Peyer's patch (tissue), 4 donors: ENCODE data around the gene ZNF618. TPM values are rescaled to one million over a fixed set of nuclear protein-coding genes. Genes with fewer than 3 reads are reported as not detected.

Source experiments
- DNase-seq, 3 donors: peaks; one replicate each; pipeline ENCODE4 v3.0.0-alpha.2; 2017 to 2019
- H3K27ac ChIP-seq, 4 donors: fragments of 200-600 bp; sonication (generic); one replicate each; pipeline ENCODE4 v1.5.1; 2016 to 2019
- H3K27me3 ChIP-seq, 2 donors: fragments of 200-600 bp; sonication (generic); one replicate each; pipeline ENCODE4 v1.5.1; 2019
- H3K36me3 ChIP-seq, 3 donors: fragments of 200-600 bp; sonication (generic); one replicate each; pipeline ENCODE4 v1.5.1; 2016 to 2019
- H3K4me1 ChIP-seq, 4 donors: fragments of 200-600 bp; sonication (generic); one replicate each; pipeline ENCODE4 v1.5.1; 2016 to 2019
- H3K4me3 ChIP-seq, 4 donors: fragments of 200-600 bp; sonication (generic); 1 replicate in 3 of 4; 2 replicates in 1 of 4; pipeline ENCODE4 v1.5.1; 2016 to 2019; ENCODE audit warnings: mild to moderate bottlenecking in 1 of 4
- H3K9me3 ChIP-seq, 4 donors: fragments of 200-600 bp; sonication (generic); one replicate each; pipeline ENCODE4 v1.5.1; 2016 to 2019; ENCODE audit warnings: mild to moderate bottlenecking in 1 of 4
- POLR2A ChIP-seq, 2 donors: fragments of 450-650 bp; IDR thresholded peaks; one replicate each; pipeline ENCODE4 v1.5.1; 2017; ENCODE audit warnings: antibody characterized with exemption in 2 of 2, mild to moderate bottlenecking in 2 of 2, moderate library complexity in 2 of 2
- total RNA-seq, 4 donors: library from RNA; depleted of rRNA; stranded (reverse); fragments of >200 nt; gene quantifications; one replicate each; pipeline ENCODE4 v1.1.0, GENCODE V29; 2016
- TF ChIP-seq, protein P1 (sequence below), 6 experiments: fragments of 450-650 bp in 4 of 6; fragments of 200-600 bp in 2 of 6; sonication (generic) in 1 of 6; IDR thresholded peaks; one replicate each; pipeline ENCODE4 v1.5.1; 2017 to 2019; ENCODE audit warnings: antibody characterized with exemption in 6 of 6, mild to moderate bottlenecking in 3 of 6, moderate library complexity in 1 of 6

The ZNF618 gene
- total RNA-seq, 4 donors from 2014 or later = 2.8 to 26.4 (median 4.1) TPM

DNA sequence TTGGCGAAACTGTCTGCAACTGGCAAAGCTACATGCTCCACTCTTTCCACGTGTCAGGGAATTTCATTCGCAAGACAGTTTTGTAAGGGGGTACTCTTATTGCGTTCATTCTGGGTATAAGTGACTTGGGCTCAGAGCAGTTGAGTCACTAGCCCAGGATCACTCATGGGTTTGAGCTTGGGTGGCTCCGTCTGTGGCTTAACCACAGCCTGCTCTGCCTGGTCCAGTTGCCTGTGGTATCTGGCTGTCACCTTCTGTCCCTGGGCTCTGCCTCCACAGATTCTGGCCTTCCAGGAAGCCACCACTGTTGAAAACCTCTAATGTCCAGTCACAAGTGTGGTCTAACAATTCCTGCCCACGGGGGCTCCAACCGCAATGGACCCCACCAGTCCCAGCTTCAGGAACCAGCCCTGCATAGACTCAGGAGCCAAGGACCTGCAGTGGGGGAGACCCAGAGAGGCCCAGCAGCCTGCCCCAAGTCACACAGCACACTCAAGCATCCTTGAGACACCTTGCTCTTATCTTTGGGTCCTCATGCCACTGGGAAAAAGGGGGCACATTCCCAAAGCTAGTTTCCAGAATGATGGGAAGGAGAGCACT lies 212.6 kb downstream of the ZNF618 start:
- H3K4me1 ChIP-seq = no peaks in the 10 kb centered on the region
- TF ChIP-seq POLR2A (IDR thresholded peaks at IDR 0.05) = no peak
- TF ChIP-seq, protein P1, sequence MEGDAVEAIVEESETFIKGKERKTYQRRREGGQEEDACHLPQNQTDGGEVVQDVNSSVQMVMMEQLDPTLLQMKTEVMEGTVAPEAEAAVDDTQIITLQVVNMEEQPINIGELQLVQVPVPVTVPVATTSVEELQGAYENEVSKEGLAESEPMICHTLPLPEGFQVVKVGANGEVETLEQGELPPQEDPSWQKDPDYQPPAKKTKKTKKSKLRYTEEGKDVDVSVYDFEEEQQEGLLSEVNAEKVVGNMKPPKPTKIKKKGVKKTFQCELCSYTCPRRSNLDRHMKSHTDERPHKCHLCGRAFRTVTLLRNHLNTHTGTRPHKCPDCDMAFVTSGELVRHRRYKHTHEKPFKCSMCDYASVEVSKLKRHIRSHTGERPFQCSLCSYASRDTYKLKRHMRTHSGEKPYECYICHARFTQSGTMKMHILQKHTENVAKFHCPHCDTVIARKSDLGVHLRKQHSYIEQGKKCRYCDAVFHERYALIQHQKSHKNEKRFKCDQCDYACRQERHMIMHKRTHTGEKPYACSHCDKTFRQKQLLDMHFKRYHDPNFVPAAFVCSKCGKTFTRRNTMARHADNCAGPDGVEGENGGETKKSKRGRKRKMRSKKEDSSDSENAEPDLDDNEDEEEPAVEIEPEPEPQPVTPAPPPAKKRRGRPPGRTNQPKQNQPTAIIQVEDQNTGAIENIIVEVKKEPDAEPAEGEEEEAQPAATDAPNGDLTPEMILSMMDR (IDR thresholded peaks at IDR 0.05) = no peak
- H3K9me3 ChIP-seq = no peaks in the 10 kb centered on the region
- no peak overlapping the region for H3K4me3 ChIP-seq
- H3K27ac ChIP-seq = no peak overlapping the region
- H3K27me3 ChIP-seq = no peaks in the 10 kb centered on the region
- H3K36me3 ChIP-seq = peaks cover 0 to 4% (median 0%) of the 10 kb centered on the region in 3 donors
- DNase-seq = no peak

DNA sequence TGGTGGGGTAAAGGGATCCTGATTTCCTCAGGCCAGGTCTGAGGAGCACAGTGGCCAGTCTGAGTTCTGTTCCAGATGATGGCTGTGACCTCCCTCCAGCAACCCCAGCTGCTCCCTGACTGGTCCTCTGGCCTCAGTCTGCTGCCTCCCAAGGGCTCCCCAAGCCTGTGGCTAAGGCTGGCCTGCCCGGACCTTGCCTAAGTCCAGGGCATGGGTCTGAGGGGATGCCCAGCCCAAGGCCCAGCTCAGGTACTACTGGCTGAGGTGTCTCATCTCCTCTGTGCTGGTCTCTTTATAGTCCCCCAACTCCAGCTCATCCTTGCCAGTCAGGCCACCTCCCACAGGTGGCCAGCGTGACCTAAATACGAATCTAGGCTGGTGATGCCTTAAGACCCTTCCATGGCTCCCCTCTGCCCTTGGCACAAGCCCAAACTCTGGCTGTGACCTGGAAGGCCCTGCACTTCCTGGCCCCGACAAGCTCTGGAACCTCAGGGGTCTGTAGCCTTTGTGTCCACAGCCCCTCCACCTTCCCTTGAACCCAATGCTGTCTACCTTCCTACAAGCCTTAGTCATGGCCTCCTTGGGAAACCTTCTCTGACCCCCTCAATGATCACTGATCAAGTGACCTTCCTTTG lies 213.2 kb downstream of the ZNF618 start:
- Histone ChIP-seq H3K9me3 (no peaks in the 10 kb centered on the region), H3K27ac (no peak overlapping the region), H3K4me3 (no peak overlapping the region), H3K36me3 (peaks cover 0 to 4% (median 0%) of the 10 kb centered on the region in 3 donors), H3K4me1 (no peaks in the 10 kb centered on the region), H3K27me3 (no peaks in the 10 kb centered on the region)
- DNase-seq = no peak
- TF ChIP-seq, protein P1 (IDR thresholded peaks at IDR 0.05) = no peak
- no peak for TF ChIP-seq POLR2A (IDR thresholded peaks at IDR 0.05)

DNA sequence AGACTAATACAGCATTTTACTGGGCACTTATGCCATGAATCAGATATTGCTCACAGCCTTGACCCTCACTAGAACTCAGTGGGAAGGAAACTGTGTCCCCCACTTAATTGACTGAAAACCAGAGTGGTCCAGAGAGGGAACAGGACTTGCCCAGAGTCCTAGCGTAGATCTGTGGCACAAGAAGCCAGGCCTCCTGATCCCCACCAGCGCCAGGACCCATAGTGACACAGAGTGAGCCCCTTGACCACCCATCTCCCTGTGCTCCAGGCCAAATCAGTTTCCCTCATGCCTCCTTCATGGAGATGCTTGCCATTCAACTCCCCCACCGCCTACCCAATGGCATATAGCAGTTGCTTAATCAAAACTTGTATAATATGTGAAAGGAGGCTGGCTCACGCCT lies 214.7 kb downstream of the ZNF618 start:
- Histone ChIP-seq H3K4me1 (no peaks in the 10 kb centered on the region), H3K27me3 (no peaks in the 10 kb centered on the region), H3K4me3 (no peak overlapping the region), H3K27ac (no peak overlapping the region), H3K36me3 (peaks cover 0 to 4% (median 0%) of the 10 kb centered on the region in 3 donors), H3K9me3 (no peaks in the 10 kb centered on the region)
- no peak for DNase-seq
- TF ChIP-seq, protein P1 (IDR thresholded peaks at IDR 0.05) = no peak
- TF ChIP-seq POLR2A (IDR thresholded peaks at IDR 0.05) = no peak

DNA sequence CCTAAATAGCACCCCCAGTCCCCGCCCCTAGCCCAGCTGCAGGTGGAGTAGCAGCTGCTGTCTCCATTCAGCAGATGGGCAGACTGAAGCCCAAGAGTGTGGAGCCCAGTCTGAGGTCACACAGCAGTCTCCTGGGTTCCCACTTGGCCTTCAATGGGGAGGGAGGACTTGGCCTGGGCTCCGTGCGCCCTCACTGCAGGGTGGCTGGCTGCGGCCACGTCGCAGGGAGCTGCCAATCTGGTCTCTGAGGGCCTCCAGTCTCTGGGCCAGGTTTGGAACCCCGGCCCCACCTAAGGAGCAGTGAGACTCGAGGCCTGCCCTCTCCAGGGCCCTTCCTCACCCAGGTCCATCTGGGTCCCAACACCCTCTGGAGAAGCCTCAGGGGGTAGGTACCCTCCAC lies 215.6 kb downstream of the ZNF618 start:
- H3K4me3 ChIP-seq = no peak overlapping the region
- H3K27me3 ChIP-seq = no peaks in the 10 kb centered on the region
- peaks cover 0 to 4% (median 0%) of the 10 kb centered on the region in 3 donors for H3K36me3 ChIP-seq
- TF ChIP-seq, protein P1 (IDR thresholded peaks at IDR 0.05) = no peak
- TF ChIP-seq POLR2A (IDR thresholded peaks at IDR 0.05) = no peak
- no peak overlapping the region for H3K27ac ChIP-seq
- no peaks in the 10 kb centered on the region for H3K4me1 ChIP-seq
- no peaks in the 10 kb centered on the region for H3K9me3 ChIP-seq
- no peak for DNase-seq

DNA sequence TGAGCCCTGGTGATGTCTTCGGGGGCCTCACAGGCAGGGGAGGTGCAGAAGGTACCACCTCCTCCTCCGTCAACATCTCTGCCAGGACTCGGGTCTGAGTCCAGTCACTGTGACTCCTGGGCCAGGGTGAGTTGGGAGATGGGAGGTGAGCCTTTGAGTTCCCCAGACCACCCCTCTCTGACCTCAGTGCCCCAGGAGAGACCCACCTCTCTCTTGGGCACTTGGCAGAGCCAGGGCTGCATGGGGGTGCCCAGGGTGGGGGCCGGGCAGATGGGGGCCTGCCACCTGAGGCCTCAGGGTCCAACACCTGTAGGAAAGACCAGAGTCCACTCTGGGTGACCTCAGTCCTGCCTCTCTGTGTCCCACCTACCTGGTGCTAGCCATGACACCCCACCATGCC lies 216.2 kb downstream of the ZNF618 start:
- Histone ChIP-seq H3K27ac (no peak overlapping the region), H3K27me3 (no peaks in the 10 kb centered on the region), H3K4me1 (no peaks in the 10 kb centered on the region), H3K36me3 (peaks cover 0 to 4% (median 0%) of the 10 kb centered on the region in 3 donors), H3K4me3 (no peak overlapping the region), H3K9me3 (no peaks in the 10 kb centered on the region)
- DNase-seq = no peak
- no peak for TF ChIP-seq POLR2A (IDR thresholded peaks at IDR 0.05)
- TF ChIP-seq, protein P1 (IDR thresholded peaks at IDR 0.05) = no peak
